Left lung (tissue), 10 donors: ENCODE results near the gene KRTAP2-2. TPM values are rescaled to one million over a fixed set of nuclear protein-coding genes. Genes with fewer than 3 reads are reported as not detected.

ENCODE experiments used
- ATAC-seq: fragments of 200-7000 bp; cut with Tn5 transposase; one replicate; pipeline ENCODE4 v1.9.1; 2020; ENCODE audit warnings: moderate library complexity
- DNase-seq, 4 donors: peaks; one replicate each; pipeline ENCODE4 v3.0.0-alpha.2; 2013 to 2020
- H3K27ac ChIP-seq, 2 donors: fragments of 200-600 bp; sonication (generic) in 1 of 2; one replicate each; pipeline versions ENCODE4 v1.5.0 to v1.8.0; 2020 to 2021
- H3K27me3 ChIP-seq, 2 donors: fragments of 200-600 bp; sonication (generic) in 1 of 2; one replicate each; pipeline versions ENCODE4 v1.5.0 to v1.8.0; 2020 to 2021
- H3K36me3 ChIP-seq, 2 donors: fragments of 200-600 bp; sonication (generic) in 1 of 2; one replicate each; pipeline versions ENCODE4 v1.5.0 to v1.8.0; 2020 to 2021
- H3K4me1 ChIP-seq, 2 donors: fragments of 200-600 bp; one replicate each; pipeline ENCODE4 v1.8.0; 2021
- H3K4me3 ChIP-seq, 2 donors: fragments of 200-600 bp; sonication (generic) in 1 of 2; one replicate each; pipeline versions ENCODE4 v1.5.0 to v1.8.0; 2020 to 2021; ENCODE audit warnings: mild to moderate bottlenecking in 1 of 2
- H3K9me3 ChIP-seq, 2 donors: fragments of 200-600 bp; sonication (generic) in 1 of 2; one replicate each; pipeline versions ENCODE4 v1.5.0 to v1.8.0; 2020 to 2021
- CTCF ChIP-seq, 2 donors: fragments of 200-600 bp; sonication (generic) in 1 of 2; IDR thresholded peaks; one replicate each; pipeline versions ENCODE4 v1.5.0 to v1.8.0; 2021; ENCODE audit warnings: antibody characterized with exemption in 2 of 2
- intact Hi-C, 2 donors: fragments of 100-400 bp; cut with DNase I; formaldehyde crosslinking; loops; one replicate each; pipeline versions ENCODE4 v1.11.2 to v1.14.2; 2022
- polyA plus RNA-seq, 6 donors: library from polyadenylated mRNA; unstranded; fragments of 120-200 nt; gene quantifications; one replicate each; pipeline ENCODE4 v1.2.1, GENCODE V29; 2013; ENCODE audit not compliant: insufficient read length in 6 of 6
- total RNA-seq, 2 donors: library from RNA; stranded (reverse); fragmentation: NEBNext Ultra II Directional; extraction: Animal tissue kit (Norgen Biotek cat#: 25700); gene quantifications; one replicate each; pipeline ENCODE4 v1.2.1, GENCODE V29; 2021
- donor health status: DM: no; HTN: yes; CAD: no.
- donor health status: DM: no; HTN: no; CAD: no.

The KRTAP2-2 gene
- total and polyA plus RNA-seq, 8 donors = not detected

- TF ChIP-seq CTCF (IDR thresholded peaks at IDR 0.05) = no peak
- Histone ChIP-seq H3K27ac (no peak overlapping the region), H3K4me3 (no peak overlapping the region), H3K27me3 (no peaks in the 10 kb centered on the region), H3K9me3 (no peaks in the 10 kb centered on the region), H3K4me1 (no peaks in the 10 kb centered on the region), H3K36me3 (no peaks in the 10 kb centered on the region)
- intact Hi-C loops = no loop called here
- ATAC-seq (peak; percentile 93), DNase-seq (no peak)
These were observed 45.7 kb downstream of the KRTAP2-2 start for GRCh38 chr17:41009301-41009760.

- intact Hi-C loops = no loop called here
- TF ChIP-seq CTCF (IDR thresholded peaks at IDR 0.05) = no peak
- no peaks in the 10 kb centered on the region for H3K27me3 ChIP-seq
- DNase-seq (peak in 1 of 4 donors; percentile 53), ATAC-seq (peak; percentile 19)
- no peaks in the 10 kb centered on the region for H3K36me3 ChIP-seq
- no peaks in the 10 kb centered on the region for H3K4me1 ChIP-seq
- H3K27ac ChIP-seq = no peak within 1 kb of the TSS
- no peaks in the 10 kb centered on the region for H3K9me3 ChIP-seq
- H3K4me3 ChIP-seq = no peak within 1 kb of the TSS
These were observed 46.2 kb downstream of the KRTAP2-2 start, which contains the start of gene KRTAP3-1 for GRCh38 chr17:41008811-41009210. TSS of gene KRTAP3-1 (minus strand) at chr17:41009128. CDS start at chr17:41009074, 54 bp downstream.

Other genes with a start within 250 kb of the KRTAP2-2 start
Only the 30 nearest of the 37 such genes appear.
- not detected for gene KRT20, start 170.0 kb downstream of the KRTAP2-2 start, total RNA-seq
- gene KRT20, start 170.0 kb downstream of the KRTAP2-2 start, polyA plus RNA-seq = under 1 TPM in 2 of 6 donors, not detected in 4; 0.09 to 0.26 TPM
- gene KRT23, start 117.6 kb downstream of the KRTAP2-2 start, total RNA-seq = 1 to 10 TPM in 1 of 2 donors, under 1 TPM in 1; 0.35 to 5.6 TPM
- under 1 TPM in 5 of 6 donors, not detected in 1; 0.09 to 0.31 (median 0.17) TPM for gene KRT23, start 117.6 kb downstream of the KRTAP2-2 start, polyA plus RNA-seq
- gene KRT39, start 88.3 kb downstream of the KRTAP2-2 start, total RNA-seq = under 1 TPM in 1 of 2 donors, not detected in 1; 0.41 TPM
- gene KRT39, start 88.3 kb downstream of the KRTAP2-2 start, polyA plus RNA-seq = not detected
- not detected for gene KRT40, start 70.9 kb downstream of the KRTAP2-2 start, total RNA-seq
- not detected for gene KRT40, start 70.9 kb downstream of the KRTAP2-2 start, polyA plus RNA-seq
- not detected for gene KRTAP3-3, start 61.1 kb downstream of the KRTAP2-2 start, total RNA-seq
- gene KRTAP3-3, start 61.1 kb downstream of the KRTAP2-2 start, polyA plus RNA-seq = not detected
- gene KRTAP3-2, start 55.3 kb downstream of the KRTAP2-2 start, total RNA-seq = not detected
- gene KRTAP3-2, start 55.3 kb downstream of the KRTAP2-2 start, polyA plus RNA-seq = not detected
- not detected for gene KRTAP3-1, start 46.1 kb downstream of the KRTAP2-2 start, total RNA-seq
- not detected for gene KRTAP3-1, start 46.1 kb downstream of the KRTAP2-2 start, polyA plus RNA-seq
- not detected for gene KRTAP1-5, start 28.0 kb downstream of the KRTAP2-2 start, total RNA-seq
- gene KRTAP1-5, start 28.0 kb downstream of the KRTAP2-2 start, polyA plus RNA-seq = not detected
- not detected for gene KRTAP1-4, start 25.0 kb downstream of the KRTAP2-2 start, total RNA-seq
- gene KRTAP1-4, start 25.0 kb downstream of the KRTAP2-2 start, polyA plus RNA-seq = not detected
- gene KRTAP1-3, start 20.4 kb downstream of the KRTAP2-2 start, total RNA-seq = not detected
- not detected for gene KRTAP1-3, start 20.4 kb downstream of the KRTAP2-2 start, polyA plus RNA-seq
- gene KRTAP1-1, start 13.8 kb downstream of the KRTAP2-2 start, total RNA-seq = not detected
- gene KRTAP1-1, start 13.8 kb downstream of the KRTAP2-2 start, polyA plus RNA-seq = not detected
- gene KRTAP2-1, start 7.9 kb downstream of the KRTAP2-2 start, total RNA-seq = not detected
- not detected for gene KRTAP2-1, start 7.9 kb downstream of the KRTAP2-2 start, polyA plus RNA-seq
- gene KRTAP2-3, start 4.9 kb upstream of the KRTAP2-2 start, total RNA-seq = 1 to 10 TPM in 1 of 2 donors, not detected in 1; 1.2 TPM
- gene KRTAP2-3, start 4.9 kb upstream of the KRTAP2-2 start, polyA plus RNA-seq = not detected
- not detected for gene KRTAP2-4, start 10.6 kb upstream of the KRTAP2-2 start, total RNA-seq
- gene KRTAP2-4, start 10.6 kb upstream of the KRTAP2-2 start, polyA plus RNA-seq = not detected
- gene KRTAP4-7, start 28.9 kb upstream of the KRTAP2-2 start, total RNA-seq = not detected
- gene KRTAP4-7, start 28.9 kb upstream of the KRTAP2-2 start, polyA plus RNA-seq = not detected
- gene KRTAP4-8, start 42.9 kb upstream of the KRTAP2-2 start, total RNA-seq = not detected
- gene KRTAP4-8, start 42.9 kb upstream of the KRTAP2-2 start, polyA plus RNA-seq = not detected
- gene KRTAP4-16, start 47.0 kb upstream of the KRTAP2-2 start, total RNA-seq = not detected
- not detected for gene KRTAP4-16, start 47.0 kb upstream of the KRTAP2-2 start, polyA plus RNA-seq
- gene KRTAP4-9, start 50.2 kb upstream of the KRTAP2-2 start, total RNA-seq = not detected
- gene KRTAP4-9, start 50.2 kb upstream of the KRTAP2-2 start, polyA plus RNA-seq = not detected
- gene KRTAP4-11, start 63.1 kb upstream of the KRTAP2-2 start, total RNA-seq = not detected
- under 1 TPM in 1 of 6 donors, not detected in 5; 0.23 TPM for gene KRTAP4-11, start 63.1 kb upstream of the KRTAP2-2 start, polyA plus RNA-seq
- not detected for gene KRTAP4-12, start 69.0 kb upstream of the KRTAP2-2 start, total RNA-seq
- gene KRTAP4-12, start 69.0 kb upstream of the KRTAP2-2 start, polyA plus RNA-seq = not detected
- gene KRTAP4-6, start 85.3 kb upstream of the KRTAP2-2 start, total RNA-seq = not detected
- gene KRTAP4-6, start 85.3 kb upstream of the KRTAP2-2 start, polyA plus RNA-seq = not detected
- not detected for gene KRTAP4-5, start 94.6 kb upstream of the KRTAP2-2 start, total RNA-seq
- not detected for gene KRTAP4-5, start 94.6 kb upstream of the KRTAP2-2 start, polyA plus RNA-seq
- gene KRTAP4-4, start 105.5 kb upstream of the KRTAP2-2 start, total RNA-seq = not detected
- gene KRTAP4-4, start 105.5 kb upstream of the KRTAP2-2 start, polyA plus RNA-seq = not detected
- not detected for gene KRTAP4-3, start 113.0 kb upstream of the KRTAP2-2 start, total RNA-seq
- gene KRTAP4-3, start 113.0 kb upstream of the KRTAP2-2 start, polyA plus RNA-seq = not detected
- not detected for gene KRTAP4-2, start 123.0 kb upstream of the KRTAP2-2 start, total RNA-seq
- not detected for gene KRTAP4-2, start 123.0 kb upstream of the KRTAP2-2 start, polyA plus RNA-seq
- gene KRTAP4-1, start 129.7 kb upstream of the KRTAP2-2 start, total RNA-seq = not detected
- gene KRTAP4-1, start 129.7 kb upstream of the KRTAP2-2 start, polyA plus RNA-seq = not detected
- gene KRTAP9-1, start 134.7 kb upstream of the KRTAP2-2 start, total RNA-seq = not detected
- not detected for gene KRTAP9-1, start 134.7 kb upstream of the KRTAP2-2 start, polyA plus RNA-seq
- not detected for gene KRTAP9-2, start 171.4 kb upstream of the KRTAP2-2 start, total RNA-seq
- gene KRTAP9-2, start 171.4 kb upstream of the KRTAP2-2 start, polyA plus RNA-seq = not detected
- not detected for gene KRTAP9-3, start 177.2 kb upstream of the KRTAP2-2 start, total RNA-seq
- not detected for gene KRTAP9-3, start 177.2 kb upstream of the KRTAP2-2 start, polyA plus RNA-seq
- gene KRTAP9-8, start 182.8 kb upstream of the KRTAP2-2 start, total RNA-seq = not detected
- gene KRTAP9-8, start 182.8 kb upstream of the KRTAP2-2 start, polyA plus RNA-seq = not detected